Mucosa of gallbladder (tissue), 1 donor: ENCODE results near the gene EN1. TPM values are rescaled to one million over a fixed set of nuclear protein-coding genes. Genes with fewer than 3 reads are reported as not detected.

ENCODE experiments used
- DNase-seq: peaks from one replicate; pipeline ENCODE4 v3.0.0-alpha.2; 2020; ENCODE audit warnings: low spot score
- total RNA-seq: library from RNA; stranded (reverse); gene quantifications from one replicate; pipeline ENCODE4 v1.2.1, GENCODE V29; 2021
- donor health status: DM: no; HTN: no; CAD: no.

Gene EN1
- total RNA-seq, 1 donor from 2014 or later, result not detected

GRCh38 chr2:118843483-118844132, 3.8 kb downstream of the EN1 start:
- no peak for DNase-seq

GRCh38 chr2:118842661-118843482, 4.6 kb downstream of the EN1 start:
- DNase-seq, result no peak

GRCh38 chr2:118841828-118842461, 5.5 kb downstream of the EN1 start:
- DNase-seq, result no peak

- no peak for DNase-seq
Measured at GRCh38 chr2:118841450-118841827, 6.0 kb downstream of the EN1 start.

- no peak for DNase-seq
Measured at GRCh38 chr2:118838741-118839455, 8.6 kb downstream of the EN1 start.

- DNase-seq, result no peak
Measured at GRCh38 chr2:118837621-118838020, 9.8 kb downstream of the EN1 start.

GRCh38 chr2:118837067-118837466, 10.4 kb downstream of the EN1 start:
- DNase-seq, result no peak

- no peak for DNase-seq
Measured at GRCh38 chr2:118836411-118836930, 11.0 kb downstream of the EN1 start.

- DNase-seq, result no peak
Measured at GRCh38 chr2:118835746-118836410, 11.6 kb downstream of the EN1 start.

- no peak for DNase-seq
Measured at GRCh38 chr2:118834901-118835745, 12.3 kb downstream of the EN1 start.

- no peak for DNase-seq
Measured at GRCh38 chr2:118834440-118834810, 13.0 kb downstream of the EN1 start.

- no peak for DNase-seq
Measured at GRCh38 chr2:118833716-118834439, 13.6 kb downstream of the EN1 start.

GRCh38 chr2:118832791-118833715, 14.4 kb downstream of the EN1 start:
- no peak for DNase-seq

- no peak for DNase-seq
Measured at GRCh38 chr2:118832071-118832790, 15.2 kb downstream of the EN1 start.

GRCh38 chr2:118830881-118831280, 16.6 kb downstream of the EN1 start:
- DNase-seq, result no peak

GRCh38 chr2:118830118-118830517, 17.3 kb downstream of the EN1 start:
- no peak for DNase-seq

- DNase-seq, result no peak
Measured at GRCh38 chr2:118826093-118826492, 21.4 kb downstream of the EN1 start.

GRCh38 chr2:118823633-118824032, 23.8 kb downstream of the EN1 start:
- DNase-seq, result no peak
